K562 (cell line): ENCODE data around the gene USP20. TPM values are rescaled to one million over a fixed set of nuclear protein-coding genes. Genes with fewer than 3 reads are reported as not detected.
A peak's percentile ranks its signal among the peaks of the same experiment; 100 is the strongest.

ENCODE experiments used
- ATF1 ChIP-seq, 2 experiments: fragments of 450-650 bp in 1 of 2; IDR thresholded peaks; 2 replicates each; pipeline ENCODE4 v1.6.1; 2016; ENCODE audit warnings: missing compliant biosample characterization in 1 of 2, missing genetic modification characterization in 1 of 2
- CBX1 ChIP-seq: sonication (generic); IDR thresholded peaks from 2 replicates; pipeline ENCODE4 v1.6.1; 2016; ENCODE audit warnings: antibody characterized with exemption, low read depth, mild to moderate bottlenecking
- CCNT2 ChIP-seq: IDR thresholded peaks from 2 replicates; pipeline ENCODE4 v1.6.1; 2011; ENCODE audit warnings: borderline replicate concordance, low read depth, mild to moderate bottlenecking, moderate library complexity, mixed read lengths, low read length; ENCODE audit not compliant: insufficient read length; ENCODE audit errors: extremely low read depth
- NBN ChIP-seq: fragments of 450-650 bp; IDR thresholded peaks from 2 replicates; pipeline ENCODE4 v1.6.1; 2016; ENCODE audit warnings: low read depth, mild to moderate bottlenecking
- NRF1 ChIP-seq, 2 experiments: fragments of 450-650 bp; IDR thresholded peaks in 1 of 2; conservative IDR thresholded peaks in 1 of 2; 2 replicates each; pipeline ENCODE4 v1.6.1; 2014; ENCODE audit warnings: mild to moderate bottlenecking in 2 of 2
- PCBP1 ChIP-seq: fragments of 200-400 bp; formaldehyde crosslinking; IDR thresholded peaks from 2 replicates; pipeline ENCODE4 v1.6.1; 2018; ENCODE audit warnings: mild to moderate bottlenecking, low read depth, low read length; ENCODE audit not compliant: poor library complexity, severe bottlenecking
- PRPF4 ChIP-seq: fragments of 200-400 bp; formaldehyde crosslinking; IDR thresholded peaks from one replicate; pipeline ENCODE4 v1.6.1; 2017; ENCODE audit warnings: low read length, low read depth, mild to moderate bottlenecking; ENCODE audit not compliant: insufficient read depth, poor library complexity, severe bottlenecking
- ZNF175 ChIP-seq: fragments of 200-800 bp; sonication (Bioruptor generic); IDR thresholded peaks from 2 replicates; pipeline ENCODE4 v1.6.1; 2016; ENCODE audit warnings: low read depth, mild to moderate bottlenecking, missing genetic modification characterization, missing compliant biosample characterization
- ZNF324 ChIP-seq: fragments of 250-450 bp; sonication (Bioruptor Pico); IDR thresholded peaks from 2 replicates; pipeline ENCODE4 v1.4.0; 2020; ENCODE audit warnings: mild to moderate bottlenecking
- polyA plus RNA-seq, 8 experiments: library from polyadenylated mRNA; depleted of rRNA in 4 of 8; stranded (reverse) in 5 of 8; unstranded in 3 of 8; fragments of >200 nt; fragmentation: Nextera tagmentation in 2 of 8; fragmentation: Illumina TruSeq in 1 of 8; extraction: Ambion mirVana in 2 of 8; extraction: Trizol in 1 of 8; gene quantifications; 2 replicates each; pipeline versions ENCODE4 v1.2.1 to v1.2.3, GENCODE V29; 2011 to 2014; ENCODE audit warnings: inconsistent platforms in 1 of 8, missing spikeins in 1 of 8
- total RNA-seq, 7 experiments: library from RNA; depleted of rRNA in 6 of 7; stranded (reverse); fragments of >200 nt in 6 of 7; fragmentation: Illumina TruSeq in 2 of 7; extraction: Trizol in 2 of 7; gene quantifications; 2 replicates each; pipeline versions ENCODE4 v1.2.1 to v1.2.3, GENCODE V29; 2011 to 2021; ENCODE audit warnings: low replicate concordance in 1 of 7
- TF ChIP-seq, protein P1 (sequence below): fragments of 250-450 bp; sonication (Bioruptor Pico); IDR thresholded peaks from 2 replicates; pipeline ENCODE4 v1.8.0; 2022; ENCODE audit warnings: moderate library complexity, mild to moderate bottlenecking, inconsistent platforms
- TF ChIP-seq, protein P2 (sequence below): fragments of 250-450 bp; sonication (Bioruptor Pico); IDR thresholded peaks from 2 replicates; pipeline ENCODE4 v1.4.0; 2020

Gene USP20
- total and polyA plus RNA-seq, 9 of the 15 experiments (the other 6 are each of a cell fraction or from before 2014, with no cell fraction given), result 1.9 to 136 (median 49.1) TPM

DNA sequence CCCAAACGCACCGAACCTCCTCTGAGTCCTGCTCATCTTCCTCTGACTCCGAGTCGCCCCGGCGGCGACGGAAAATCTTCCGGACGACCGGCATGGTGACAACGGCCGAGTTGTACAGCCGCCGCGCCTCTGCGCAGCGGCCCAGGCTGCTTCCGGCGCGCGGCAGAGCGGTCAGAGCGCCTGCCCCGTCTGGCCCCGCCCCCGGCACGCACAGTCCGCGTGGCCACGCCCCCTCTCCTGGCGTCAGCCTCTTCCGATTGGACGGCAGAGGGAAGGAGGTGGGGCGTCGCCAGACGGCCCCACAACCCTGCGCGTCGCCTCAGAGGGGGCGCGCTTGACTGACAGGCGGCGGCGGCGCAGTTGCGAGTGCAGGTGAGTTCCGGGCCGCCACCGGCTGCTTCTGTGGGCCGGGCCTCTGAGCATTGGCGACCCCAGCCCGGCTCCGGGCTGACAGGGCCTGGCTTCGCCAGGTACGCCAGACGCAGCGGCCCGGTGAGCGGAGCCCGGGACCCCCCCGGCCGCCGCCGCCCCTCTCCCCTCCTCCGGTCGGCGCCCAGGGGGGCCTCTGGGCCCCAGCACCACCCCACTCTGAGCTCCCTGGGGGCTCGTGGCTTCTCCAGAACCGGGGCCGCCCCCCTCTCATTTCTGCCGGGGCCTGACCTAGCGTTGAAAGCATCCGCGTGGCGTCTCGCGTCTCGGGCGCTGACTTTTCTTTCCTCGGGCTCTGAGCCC is at the start of gene USP20, which contains the start of gene C9orf78 (continued):
- TF ChIP-seq, protein P1, sequence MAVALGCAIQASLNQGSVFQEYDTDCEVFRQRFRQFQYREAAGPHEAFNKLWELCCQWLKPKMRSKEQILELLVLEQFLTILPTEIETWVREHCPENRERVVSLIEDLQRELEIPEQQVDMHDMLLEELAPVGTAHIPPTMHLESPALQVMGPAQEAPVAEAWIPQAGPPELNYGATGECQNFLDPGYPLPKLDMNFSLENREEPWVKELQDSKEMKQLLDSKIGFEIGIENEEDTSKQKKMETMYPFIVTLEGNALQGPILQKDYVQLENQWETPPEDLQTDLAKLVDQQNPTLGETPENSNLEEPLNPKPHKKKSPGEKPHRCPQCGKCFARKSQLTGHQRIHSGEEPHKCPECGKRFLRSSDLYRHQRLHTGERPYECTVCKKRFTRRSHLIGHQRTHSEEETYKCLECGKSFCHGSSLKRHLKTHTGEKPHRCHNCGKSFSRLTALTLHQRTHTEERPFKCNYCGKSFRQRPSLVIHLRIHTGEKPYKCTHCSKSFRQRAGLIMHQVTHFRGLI (CRISPR knock-in tag), result peak; percentile 16; the same call in 1 of the 2 replicates
- TF ChIP-seq ATF1 (CRISPR knock-in tag; IDR thresholded peaks at IDR 0.05) (no peak), ATF1 (tag; IDR thresholded peaks at IDR 0.05) (peak; percentile 99), ZNF324 (0 out of 2 replicates have a peak, but pooled peaks have one; percentile 47), NRF1 (conservative IDR thresholded peaks at IDR 0.05 in 1 of 2, IDR thresholded peaks at IDR 0.05 in 1 of 2) (peak; percentile 92 to 93), ZNF175 (CRISPR knock-in tag) (no peak), PRPF4 (no peak), NBN (no peak; the same call in 1 of the 2 replicates), PCBP1 (peak; percentile 79), CCNT2 (peak; percentile 93), CBX1 (no peak)
- TF ChIP-seq, protein P2, sequence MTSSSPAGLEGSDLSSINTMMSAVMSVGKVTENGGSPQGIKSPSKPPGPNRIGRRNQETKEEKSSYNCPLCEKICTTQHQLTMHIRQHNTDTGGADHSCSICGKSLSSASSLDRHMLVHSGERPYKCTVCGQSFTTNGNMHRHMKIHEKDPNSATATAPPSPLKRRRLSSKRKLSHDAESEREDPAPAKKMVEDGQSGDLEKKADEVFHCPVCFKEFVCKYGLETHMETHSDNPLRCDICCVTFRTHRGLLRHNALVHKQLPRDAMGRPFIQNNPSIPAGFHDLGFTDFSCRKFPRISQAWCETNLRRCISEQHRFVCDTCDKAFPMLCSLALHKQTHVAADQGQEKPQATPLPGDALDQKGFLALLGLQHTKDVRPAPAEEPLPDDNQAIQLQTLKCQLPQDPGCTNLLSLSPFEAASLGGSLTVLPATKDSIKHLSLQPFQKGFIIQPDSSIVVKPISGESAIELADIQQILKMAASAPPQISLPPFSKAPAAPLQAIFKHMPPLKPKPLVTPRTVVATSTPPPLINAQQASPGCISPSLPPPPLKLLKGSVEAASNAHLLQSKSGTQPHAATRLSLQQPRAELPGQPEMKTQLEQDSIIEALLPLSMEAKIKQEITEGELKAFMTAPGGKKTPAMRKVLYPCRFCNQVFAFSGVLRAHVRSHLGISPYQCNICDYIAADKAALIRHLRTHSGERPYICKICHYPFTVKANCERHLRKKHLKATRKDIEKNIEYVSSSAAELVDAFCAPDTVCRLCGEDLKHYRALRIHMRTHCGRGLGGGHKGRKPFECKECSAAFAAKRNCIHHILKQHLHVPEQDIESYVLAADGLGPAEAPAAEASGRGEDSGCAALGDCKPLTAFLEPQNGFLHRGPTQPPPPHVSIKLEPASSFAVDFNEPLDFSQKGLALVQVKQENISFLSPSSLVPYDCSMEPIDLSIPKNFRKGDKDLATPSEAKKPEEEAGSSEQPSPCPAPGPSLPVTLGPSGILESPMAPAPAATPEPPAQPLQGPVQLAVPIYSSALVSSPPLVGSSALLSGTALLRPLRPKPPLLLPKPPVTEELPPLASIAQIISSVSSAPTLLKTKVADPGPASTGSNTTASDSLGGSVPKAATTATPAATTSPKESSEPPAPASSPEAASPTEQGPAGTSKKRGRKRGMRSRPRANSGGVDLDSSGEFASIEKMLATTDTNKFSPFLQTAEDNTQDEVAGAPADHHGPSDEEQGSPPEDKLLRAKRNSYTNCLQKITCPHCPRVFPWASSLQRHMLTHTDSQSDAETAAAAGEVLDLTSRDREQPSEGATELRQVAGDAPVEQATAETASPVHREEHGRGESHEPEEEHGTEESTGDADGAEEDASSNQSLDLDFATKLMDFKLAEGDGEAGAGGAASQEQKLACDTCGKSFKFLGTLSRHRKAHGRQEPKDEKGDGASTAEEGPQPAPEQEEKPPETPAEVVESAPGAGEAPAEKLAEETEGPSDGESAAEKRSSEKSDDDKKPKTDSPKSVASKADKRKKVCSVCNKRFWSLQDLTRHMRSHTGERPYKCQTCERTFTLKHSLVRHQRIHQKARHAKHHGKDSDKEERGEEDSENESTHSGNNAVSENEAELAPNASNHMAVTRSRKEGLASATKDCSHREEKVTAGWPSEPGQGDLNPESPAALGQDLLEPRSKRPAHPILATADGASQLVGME (CRISPR knock-in tag), result peak; percentile 56; the same call in 1 of the 2 replicates
